ENCODE data around the gene LMBR1L.

Gene LMBR1L

DNA sequence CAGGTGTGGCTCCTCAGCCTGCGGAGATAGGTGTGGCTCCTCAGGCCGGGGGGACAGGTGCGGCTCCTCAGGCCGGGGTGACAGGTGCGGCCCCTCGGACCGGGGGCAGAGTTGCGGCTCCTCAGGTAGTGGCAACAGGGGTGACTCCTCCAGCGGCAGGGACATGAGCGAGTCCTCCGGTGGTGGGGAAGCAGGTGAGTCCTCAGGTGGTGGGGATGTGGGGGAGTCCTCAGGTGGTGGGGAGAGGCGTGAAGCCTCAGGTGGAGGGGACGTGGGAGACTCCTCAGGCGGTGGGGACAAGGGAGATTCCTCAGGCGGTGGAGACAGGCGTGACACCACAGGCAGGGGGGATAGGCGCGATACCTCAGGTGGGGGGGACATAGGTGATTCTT lies 59.3 kb downstream of the LMBR1L start:
- no peak for DNase-seq

DNA sequence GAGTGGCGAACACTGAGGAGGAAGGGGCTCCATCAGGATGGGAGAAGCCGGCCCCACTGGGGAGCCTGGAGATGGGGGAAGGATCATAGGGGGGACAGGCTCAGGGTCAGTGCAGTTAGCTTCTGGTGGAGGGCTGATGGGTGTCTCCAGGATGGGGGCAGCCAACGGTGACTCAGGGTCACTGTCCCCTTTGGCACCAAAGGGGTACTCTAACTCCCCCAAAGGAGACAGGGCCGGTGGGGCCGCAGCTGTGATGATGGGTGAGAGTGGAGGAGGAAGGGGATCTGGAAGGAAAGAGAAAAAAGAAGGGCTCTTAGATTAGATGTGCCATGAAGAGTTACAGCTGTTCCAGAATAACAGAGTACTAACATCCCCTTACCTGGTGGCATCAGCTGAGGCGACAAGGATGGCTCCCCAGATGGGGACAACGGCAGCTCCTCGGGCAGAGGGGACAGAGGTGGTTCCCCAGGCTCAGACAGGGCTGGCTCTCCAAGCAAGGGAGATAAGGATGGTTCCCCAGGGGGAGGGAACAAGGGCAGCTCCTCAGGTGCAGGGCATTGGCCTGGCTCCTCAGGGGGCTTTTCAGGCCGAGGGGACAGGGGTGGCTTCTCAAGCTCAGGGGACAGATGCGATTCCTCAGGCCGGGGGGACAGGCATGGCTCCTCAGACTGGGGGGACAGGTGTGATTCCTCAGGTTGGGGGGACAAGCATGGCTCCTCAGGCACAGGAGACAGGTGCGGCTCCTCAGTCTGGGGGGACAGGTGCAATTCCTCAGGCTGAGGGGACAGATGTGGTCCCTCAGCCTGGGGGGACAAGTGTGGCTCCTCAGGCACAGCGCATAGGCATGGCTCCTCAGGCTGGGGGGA lies 59.9 kb downstream of the LMBR1L start:
- DNase-seq: no peak

- DNase-seq: no peak
Observed at GRCh38 chr12:49049566-49050224, 61.0 kb downstream of the LMBR1L start.

DNA sequence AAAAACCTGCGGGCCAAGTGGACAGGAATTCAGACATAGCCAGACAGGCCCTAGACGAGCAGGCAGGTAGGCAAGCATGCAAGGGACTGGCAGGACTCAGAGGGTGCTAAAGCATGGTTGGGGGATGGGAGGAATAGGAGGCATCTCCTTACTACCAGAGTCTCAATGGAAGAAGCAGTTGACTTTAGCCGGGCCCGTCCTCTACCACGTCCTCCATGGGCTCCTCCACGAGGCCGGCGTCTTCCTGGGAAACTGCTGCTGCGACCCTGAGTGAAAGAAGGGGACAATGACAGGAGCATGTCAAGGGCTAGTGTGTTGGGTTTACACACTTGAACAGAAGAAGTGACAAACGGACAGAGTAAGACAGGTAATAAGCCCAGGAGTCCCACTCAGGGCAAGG lies 61.7 kb downstream of the LMBR1L start:
- DNase-seq: no peak

Measured in T-helper 1 cell (primary cell).